Endothelial cell (in vitro differentiated cells): ENCODE data around the gene GPLD1. TPM values are rescaled to one million over a fixed set of nuclear protein-coding genes. Genes with fewer than 3 reads are reported as not detected.
"Not testable (repeated sequence)": the region's sequence is repeated elsewhere in the genome, so short reads cannot be mapped to it uniquely, and the experiment has no call there.

Source experiments
- DNase-seq: peaks from one replicate; pipeline ENCODE4 v3.0.0; 2021; ENCODE audit warnings: low spot score
- H3K27ac Mint-ChIP-seq: one replicate; pipeline ENCODE4 v1.8.0; 2021; ENCODE audit warnings: mixed read lengths, inconsistent platforms; ENCODE audit not compliant: unreplicated experiment
- H3K27me3 Mint-ChIP-seq: one replicate; pipeline ENCODE4 v1.8.0; 2021; ENCODE audit warnings: mild to moderate bottlenecking, moderate library complexity, mixed read lengths, inconsistent platforms; ENCODE audit not compliant: unreplicated experiment
- H3K36me3 Mint-ChIP-seq: one replicate; pipeline ENCODE4 v1.8.0; 2021; ENCODE audit warnings: mild to moderate bottlenecking, low read depth, mixed read lengths, inconsistent platforms; ENCODE audit not compliant: unreplicated experiment
- H3K4me1 Mint-ChIP-seq: one replicate; pipeline ENCODE4 v1.8.0; 2021; ENCODE audit warnings: mild to moderate bottlenecking, mixed read lengths, inconsistent platforms; ENCODE audit not compliant: unreplicated experiment
- H3K4me3 Mint-ChIP-seq: one replicate; pipeline ENCODE4 v1.8.0; 2021; ENCODE audit warnings: mild to moderate bottlenecking, mixed read lengths, inconsistent platforms; ENCODE audit not compliant: unreplicated experiment
- H3K9me3 Mint-ChIP-seq: one replicate; pipeline ENCODE4 v1.8.0; 2021; ENCODE audit warnings: mixed read lengths, inconsistent platforms; ENCODE audit not compliant: unreplicated experiment
- CTCF ChIP-seq: fragments of 200-600 bp; sonication (generic); IDR thresholded peaks from one replicate; pipeline ENCODE4 v1.5.0; 2021; ENCODE audit warnings: antibody characterized with exemption; ENCODE audit not compliant: unreplicated experiment
- total RNA-seq: library from RNA; stranded (reverse); fragmentation: NEBNext Ultra II Directional; extraction: Animal tissue kit (Norgen Biotek cat#: 25700); gene quantifications from one replicate; pipeline ENCODE4 v1.2.1, GENCODE V29; 2021; ENCODE audit not compliant: unreplicated experiment

GPLD1 gene
- total RNA-seq, 1 donor from 2014 or later = 1.2 TPM

- no peak for DNase-seq
- TF ChIP-seq CTCF = no peak
- H3K27me3 Mint-ChIP-seq = no peaks in the 10 kb centered on the region
- H3K9me3 Mint-ChIP-seq = no peaks in the 10 kb centered on the region
- H3K36me3 Mint-ChIP-seq = no peaks in the 10 kb centered on the region
- no peak overlapping the region for H3K27ac Mint-ChIP-seq
- no peak overlapping the region for H3K4me3 Mint-ChIP-seq
- no peaks in the 10 kb centered on the region for H3K4me1 Mint-ChIP-seq
Measured at GRCh38 chr6:24385536-24386269, 103.7 kb downstream of the GPLD1 start.

GRCh38 chr6:24384369-24385130 lies 104.8 kb downstream of the GPLD1 start:
- not testable (repeated sequence) for H3K4me1 Mint-ChIP-seq, H3K27me3 Mint-ChIP-seq, H3K36me3 Mint-ChIP-seq, H3K4me3 Mint-ChIP-seq, H3K9me3 Mint-ChIP-seq, DNase-seq, H3K27ac Mint-ChIP-seq

GRCh38 chr6:24382891-24383494 lies 106.4 kb downstream of the GPLD1 start:
- not testable (repeated sequence) for H3K9me3 Mint-ChIP-seq, H3K36me3 Mint-ChIP-seq, H3K4me1 Mint-ChIP-seq, H3K27me3 Mint-ChIP-seq, H3K4me3 Mint-ChIP-seq, H3K27ac Mint-ChIP-seq, DNase-seq

GRCh38 chr6:24382220-24382540 lies 107.2 kb downstream of the GPLD1 start:
- Mint-ChIP-seq H3K4me1 (no peaks in the 10 kb centered on the region), H3K36me3 (no peaks in the 10 kb centered on the region), H3K27ac (no peak overlapping the region), H3K9me3 (no peaks in the 10 kb centered on the region), H3K4me3 (no peak overlapping the region), H3K27me3 (no peaks in the 10 kb centered on the region)
- DNase-seq = no peak
- TF ChIP-seq CTCF = no peak

- no peak for DNase-seq
- Mint-ChIP-seq H3K9me3 (no peaks in the 10 kb centered on the region), H3K27ac (no peak overlapping the region), H3K36me3 (no peaks in the 10 kb centered on the region), H3K4me1 (no peaks in the 10 kb centered on the region), H3K27me3 (no peaks in the 10 kb centered on the region), H3K4me3 (no peak overlapping the region)
- no peak for TF ChIP-seq CTCF
Measured at GRCh38 chr6:24381476-24382219, 107.7 kb downstream of the GPLD1 start.
